Glomerular endothelial cell (primary cell): ENCODE data around the gene TACC2. TPM values are rescaled to one million over a fixed set of nuclear protein-coding genes. Genes with fewer than 3 reads are reported as not detected.
"Not testable (repeated sequence)": the region's sequence is repeated elsewhere in the genome, so short reads cannot be mapped to it uniquely, and the experiment has no call there.

Experiments used
- DNase-seq: peaks from one replicate; pipeline ENCODE4 v3.0.0-alpha.2; 2011; ENCODE audit warnings: low read depth, low spot score; ENCODE audit errors: extremely low read depth
- total RNA-seq: library from RNA; depleted of rRNA; stranded (reverse); fragments of >200 nt; gene quantifications from 2 replicates; pipeline ENCODE4 v1.2.3, GENCODE V29; 2015

TACC2 gene
- total RNA-seq, 1 donor from 2014 or later, result 39.6 TPM

DNA sequence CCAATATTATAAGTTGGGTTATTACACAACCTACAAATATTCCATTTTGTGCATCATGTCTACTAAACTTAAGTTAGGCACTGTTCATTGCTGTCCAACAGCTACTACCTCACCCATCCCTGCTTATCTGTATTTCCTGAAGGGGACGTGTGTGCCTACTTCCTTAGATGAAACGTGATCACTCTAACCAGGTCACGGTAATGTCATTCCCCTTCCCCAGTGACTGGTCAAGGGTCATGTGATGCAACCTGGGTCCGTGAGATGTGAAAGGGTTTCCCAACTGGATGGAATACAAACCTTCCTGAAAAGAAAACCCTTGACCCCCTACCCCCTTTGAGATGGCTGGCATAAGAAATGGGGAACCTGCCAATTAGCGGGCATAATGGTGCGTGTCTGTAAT, 12.4 kb upstream of the TACC2 start:
- no peak for DNase-seq

- DNase-seq, result no peak
Observed at GRCh38 chr10:121978511-121978910, 10.5 kb upstream of the TACC2 start.

DNA sequence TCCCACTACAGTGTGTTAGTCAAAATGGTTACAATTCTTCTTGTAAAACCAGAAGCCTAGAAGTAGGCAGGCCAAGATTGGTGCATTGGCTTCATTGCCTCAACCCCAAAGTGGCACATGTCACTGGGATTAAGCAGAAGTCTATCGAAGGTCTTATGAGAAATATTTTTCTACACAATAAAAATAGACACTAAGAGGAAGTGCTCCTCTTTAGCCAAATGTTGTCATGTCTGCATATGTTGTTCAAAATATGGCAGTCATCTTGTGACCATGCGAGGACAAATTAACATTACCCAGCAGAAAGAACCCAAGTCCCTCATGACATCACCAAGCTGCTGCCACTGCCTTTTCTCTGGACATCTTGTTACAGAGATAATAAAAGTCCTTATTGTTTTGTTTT, 7.6 kb upstream of the TACC2 start:
- DNase-seq, result no peak

DNA sequence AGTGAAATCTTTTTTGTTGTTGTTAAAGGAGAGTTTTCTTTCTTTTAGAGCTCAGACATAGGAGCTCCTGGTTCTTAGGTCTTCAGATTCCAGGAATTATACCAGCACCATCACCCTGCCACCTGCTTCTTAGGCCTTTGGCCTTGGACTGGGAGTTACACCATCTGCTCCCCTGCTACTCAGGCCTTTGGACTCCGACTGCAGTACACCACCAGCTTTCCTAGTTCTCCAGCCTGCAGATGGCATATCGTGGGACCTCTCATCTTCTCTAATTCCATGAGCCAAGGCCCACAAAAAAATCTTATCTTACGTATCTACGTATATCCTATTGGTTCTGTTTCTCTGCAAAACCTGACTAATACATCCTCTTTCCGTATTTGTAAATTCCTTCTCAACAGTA, 5.1 kb upstream of the TACC2 start:
- DNase-seq, result no peak

DNA sequence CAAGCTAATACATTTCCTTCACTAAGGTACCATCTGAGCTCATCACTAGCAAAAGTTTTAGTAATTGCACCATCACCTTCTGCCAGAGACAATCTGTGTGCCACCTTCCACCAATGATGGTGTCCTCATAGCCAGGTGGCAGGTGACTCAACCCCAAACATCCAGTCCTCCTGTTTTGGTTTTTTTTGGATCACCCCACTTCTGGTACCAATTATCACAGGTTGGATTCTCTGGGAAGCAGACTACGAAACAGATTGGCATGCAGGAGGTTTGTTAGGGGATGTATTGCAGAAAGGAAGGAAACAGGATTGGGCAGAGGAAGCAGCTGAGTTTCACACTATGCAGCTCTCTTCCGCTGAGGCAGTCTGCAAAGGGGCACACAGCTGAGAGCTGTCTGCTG, 4.5 kb upstream of the TACC2 start:
- no peak for DNase-seq

GRCh38 chr10:121990015-121990677, 1.2 kb downstream of the TACC2 start:
- no peak for DNase-seq

DNA sequence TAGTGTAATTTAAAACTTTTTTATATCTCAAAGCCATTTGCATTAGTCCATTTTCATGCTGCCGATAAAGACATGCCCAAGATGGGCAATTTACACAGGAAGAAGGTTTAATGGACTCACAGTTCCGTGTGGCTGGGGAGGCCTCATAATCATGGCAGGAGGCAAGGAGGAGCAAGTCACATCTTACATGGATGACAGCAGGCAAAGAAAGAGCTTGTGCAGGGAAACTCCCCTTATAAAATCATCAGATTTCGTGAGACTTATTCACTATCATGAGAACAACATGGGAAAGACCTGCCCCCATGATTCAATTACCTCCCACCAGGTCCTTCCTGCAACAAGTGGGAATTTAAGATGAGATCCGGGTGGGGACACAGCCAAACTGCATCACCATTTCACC, 2.8 kb downstream of the TACC2 start:
- DNase-seq, result not testable (repeated sequence)

DNA sequence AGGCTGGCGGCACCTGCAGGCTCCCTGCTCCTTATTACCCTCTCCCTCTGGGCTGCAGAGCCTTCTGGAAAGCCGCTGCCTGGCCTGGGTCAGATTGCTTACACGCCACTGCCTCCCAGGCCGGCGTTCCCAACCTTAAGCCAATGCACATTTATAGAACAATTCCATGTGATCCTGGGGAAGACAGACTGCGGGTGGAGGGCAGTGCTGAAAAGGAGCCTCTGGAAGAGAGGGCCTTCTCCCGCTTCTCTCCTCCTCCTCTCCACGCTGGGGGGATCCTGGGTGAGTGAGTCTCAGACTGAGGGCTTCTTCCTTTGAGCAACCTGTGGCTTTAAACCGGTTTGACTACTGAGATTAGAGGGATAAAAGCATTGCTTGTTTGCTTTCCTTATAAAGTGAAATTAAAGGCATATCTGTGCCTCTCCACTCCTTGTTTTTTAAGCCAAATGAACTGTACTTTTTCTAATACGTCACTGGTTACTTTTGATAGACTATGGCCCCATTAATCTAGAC, 5.5 kb downstream of the TACC2 start:
- DNase-seq, result no peak

DNA sequence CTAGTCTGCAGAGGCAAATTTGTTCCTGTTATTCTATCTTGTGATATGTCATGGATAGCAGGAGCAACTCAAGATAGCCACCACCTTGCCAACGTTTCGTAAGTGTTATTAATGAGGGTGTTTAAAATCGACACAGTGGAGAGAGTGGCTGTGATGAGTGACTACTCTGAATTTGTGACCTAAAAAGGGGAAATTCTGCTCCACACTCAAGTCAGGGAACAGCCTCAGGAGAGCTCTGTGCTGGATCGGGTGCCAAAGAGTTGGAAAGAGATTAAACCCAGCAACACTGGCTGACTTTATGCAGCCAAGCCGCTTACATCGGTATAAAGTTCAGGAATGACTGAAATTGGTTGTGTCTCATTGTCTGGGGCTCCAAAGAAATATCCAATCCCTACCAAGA, 9.5 kb downstream of the TACC2 start:
- DNase-seq, result no peak

GRCh38 chr10:121999301-121999700, 10.3 kb downstream of the TACC2 start:
- no peak for DNase-seq

DNA sequence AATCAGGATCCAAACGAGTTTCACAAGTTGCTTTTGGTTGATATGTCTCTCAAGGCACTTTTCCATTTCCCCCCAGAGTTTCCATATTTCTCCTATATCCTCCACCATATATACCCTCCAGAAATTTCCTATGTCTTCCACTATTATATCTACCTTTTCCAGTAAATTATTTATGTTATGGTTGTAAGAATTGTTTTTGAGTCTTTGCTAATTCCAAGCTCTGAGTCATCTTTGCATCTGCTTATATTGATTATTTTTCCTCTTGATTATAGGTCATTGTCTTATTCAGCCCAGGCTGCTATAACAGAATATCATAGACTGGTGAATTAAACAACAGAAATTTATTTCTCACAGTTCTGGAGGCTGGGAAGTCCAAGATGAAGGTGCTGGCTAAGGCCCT, 12.7 kb downstream of the TACC2 start:
- DNase-seq, result no peak

DNA sequence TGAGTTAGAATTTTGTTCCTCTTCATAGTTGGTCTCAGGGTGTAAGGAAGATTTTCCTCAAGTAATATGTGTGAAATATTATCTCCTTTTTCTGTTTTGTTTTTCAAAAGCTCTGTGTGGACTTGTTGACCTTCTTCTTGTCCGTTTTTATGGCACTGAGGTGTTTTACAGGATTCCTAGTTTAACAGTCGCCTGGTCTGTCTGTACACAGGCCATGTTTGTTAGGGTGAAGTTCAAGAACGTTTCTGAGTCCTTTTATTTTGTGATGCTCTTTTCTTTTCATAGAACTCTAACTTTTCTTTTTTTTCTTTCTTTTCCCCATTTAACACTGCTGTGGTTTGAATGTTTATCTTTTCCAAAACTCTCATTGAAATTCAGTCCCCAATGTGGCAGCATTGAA, 18.5 kb downstream of the TACC2 start:
- DNase-seq, result no peak

DNA sequence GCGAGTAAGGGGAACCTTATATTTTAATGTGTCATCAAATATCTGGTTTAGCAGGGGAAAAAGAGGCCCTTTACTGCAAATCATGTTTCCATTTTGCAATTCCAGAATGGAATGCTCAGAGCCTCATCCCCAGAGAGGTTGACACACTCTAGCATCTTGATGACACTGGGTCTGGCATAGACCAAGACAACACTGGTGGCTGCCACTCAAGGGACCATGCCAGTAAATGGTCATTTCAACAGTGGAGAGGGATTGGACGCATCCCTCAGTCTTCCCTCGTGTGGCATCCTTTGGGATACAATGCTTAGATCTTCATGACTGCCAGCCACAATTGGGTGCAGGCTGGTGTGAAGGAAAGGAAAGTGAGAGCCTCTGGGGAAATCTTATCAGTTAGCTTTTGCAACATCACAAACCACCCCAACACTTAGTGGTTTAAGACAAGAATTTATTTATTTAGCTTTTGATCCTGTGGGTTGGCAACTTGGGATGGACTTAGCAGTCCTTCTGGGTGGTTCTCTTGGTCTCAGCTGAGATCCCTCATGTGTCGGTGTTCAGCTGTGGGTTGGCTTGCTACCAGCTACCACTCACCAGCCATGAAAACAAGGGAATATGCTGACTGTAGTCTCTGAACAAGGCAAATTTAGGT, 21.6 kb downstream of the TACC2 start:
- no peak for DNase-seq

GRCh38 chr10:122012731-122013130, 23.8 kb downstream of the TACC2 start:
- no peak for DNase-seq

DNA sequence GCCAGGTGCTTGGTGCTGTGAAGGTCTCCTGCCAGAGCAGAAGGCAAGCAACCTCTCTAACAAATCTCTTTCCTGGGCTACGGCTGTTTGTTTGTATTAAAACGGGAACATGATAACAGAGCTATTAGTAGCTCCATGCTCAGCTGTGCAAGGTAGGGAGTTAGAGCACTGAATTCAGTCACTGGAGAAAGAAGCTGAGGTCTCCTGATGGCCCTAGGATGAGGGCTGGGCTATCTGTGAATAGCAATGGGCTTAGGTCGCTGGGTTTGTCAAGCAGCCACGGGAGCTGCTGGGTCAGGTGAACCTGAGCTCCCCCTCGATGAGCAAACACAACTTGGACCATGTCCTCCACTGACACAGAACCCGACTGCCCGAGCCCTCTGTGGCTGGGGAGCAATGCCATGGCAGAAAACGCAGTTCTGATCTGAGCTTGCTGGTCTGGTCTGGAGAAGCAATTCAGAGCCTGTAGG, 24.4 kb downstream of the TACC2 start:
- no peak for DNase-seq

DNA sequence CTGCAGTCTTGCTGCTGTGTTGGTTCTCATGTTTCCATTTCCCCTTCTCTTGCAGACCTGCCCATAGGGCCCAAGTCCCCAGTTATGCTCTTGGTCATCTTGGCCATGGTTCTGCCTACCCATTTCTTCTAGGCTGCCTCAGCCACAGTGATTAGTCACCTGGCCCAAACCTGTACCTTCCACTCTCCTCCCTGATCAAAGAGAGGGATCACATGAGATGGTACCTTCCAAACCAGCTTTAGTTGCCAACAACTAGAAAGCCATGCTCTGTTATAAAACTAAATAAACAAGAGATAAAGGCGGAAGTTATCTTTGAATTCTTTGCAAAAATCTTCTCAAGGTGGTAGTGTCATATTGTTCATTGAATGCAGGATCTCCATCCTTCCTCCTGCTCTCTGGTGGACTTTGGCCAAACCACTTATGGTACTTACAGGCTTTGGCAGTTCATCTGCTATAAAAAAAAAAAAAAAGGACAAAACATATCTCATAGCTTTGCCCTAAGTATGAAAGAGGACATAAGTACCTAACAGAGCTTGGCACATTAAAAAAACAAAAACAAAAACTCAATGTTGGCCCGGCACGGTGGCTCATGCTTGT, 25.8 kb downstream of the TACC2 start:
- no peak for DNase-seq

GRCh38 chr10:122017926-122018325, 29.0 kb downstream of the TACC2 start:
- DNase-seq, result not testable (repeated sequence)

GRCh38 chr10:122018491-122018890, 29.5 kb downstream of the TACC2 start:
- no peak for DNase-seq

GRCh38 chr10:122018951-122019413, 30.0 kb downstream of the TACC2 start:
- DNase-seq, result no peak

DNA sequence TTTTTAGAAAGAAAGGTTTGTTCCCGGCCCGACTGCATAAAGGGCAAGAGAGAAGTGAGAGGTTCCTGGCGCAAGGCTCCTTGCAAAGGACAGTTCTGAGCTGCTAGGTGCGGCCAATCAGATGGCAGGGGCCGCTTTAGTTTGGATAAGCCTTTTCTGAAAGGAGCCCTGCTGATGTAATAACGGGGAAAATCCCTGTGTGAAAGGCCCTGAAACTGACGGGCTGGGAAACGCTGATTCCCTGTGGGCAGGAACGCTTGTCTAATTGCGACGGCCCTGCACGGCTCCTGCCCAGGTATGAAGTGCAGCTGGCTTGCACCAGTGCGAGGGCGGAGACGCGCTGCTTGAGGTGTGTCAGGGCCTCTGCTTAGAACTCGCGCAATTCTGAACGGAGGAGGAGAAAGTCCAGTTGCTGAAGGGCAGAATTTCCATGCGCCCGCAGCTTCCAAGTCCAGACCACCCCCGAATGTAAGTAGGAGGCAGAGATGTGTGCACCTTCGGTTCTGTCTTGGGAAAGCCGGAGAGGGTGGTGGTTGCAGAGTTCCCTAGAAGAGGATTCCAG, 30.5 kb downstream of the TACC2 start:
- DNase-seq, result no peak

GRCh38 chr10:122020226-122020625, 31.3 kb downstream of the TACC2 start:
- no peak for DNase-seq

DNA sequence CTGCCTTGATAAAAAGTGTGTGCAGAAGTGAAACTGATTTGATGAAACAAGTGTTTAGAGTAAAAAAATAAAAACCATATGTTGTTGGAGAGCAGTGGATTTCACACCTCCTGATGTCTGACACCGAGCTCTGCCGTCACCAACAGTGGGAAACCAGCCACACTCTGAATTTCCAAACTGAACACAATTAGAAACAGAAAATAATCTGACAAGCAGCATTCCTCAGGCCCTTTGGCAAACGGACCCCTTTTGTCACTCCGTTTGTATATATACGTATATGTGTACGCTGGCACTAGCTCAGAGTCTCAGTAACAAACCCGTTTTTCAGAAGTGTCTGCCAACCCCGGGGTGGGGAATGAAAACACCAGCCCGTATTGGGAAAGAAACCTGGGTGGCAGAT, 32.4 kb downstream of the TACC2 start:
- DNase-seq, result no peak
